Natural killer cell treated with Interleukin-12 subunit alpha and Interleukin-12 subunit beta and Interleukin-15 and Interleukin-18, amount 100 ng/mL, for 72 hours (primary cell): ENCODE measurements around the gene NUF2. TPM values are rescaled to one million over a fixed set of nuclear protein-coding genes. Genes with fewer than 3 reads are reported as not detected.
A peak's percentile ranks its signal among the peaks of the same experiment; 100 is the strongest.
"Not testable (repeated sequence)": the region's sequence is repeated elsewhere in the genome, so short reads cannot be mapped to it uniquely, and the experiment has no call there.

Source experiments
- ATAC-seq, 2 donors: fragments of 150-1000 bp; cut with Tn5 transposase in 1 of 2; sonication (Bioruptor Pico), chemical (Tn5 transposase) in 1 of 2; 2 replicates each; pipeline ENCODE4 v1.10.0; 2021
- DNase-seq: peaks from one replicate; pipeline ENCODE4 v3.0.0; 2022; ENCODE audit warnings: low spot score
- H3K27ac Mint-ChIP-seq, 2 donors: 1 replicate in 1 of 2; 2 replicates in 1 of 2; pipeline ENCODE4 v1.8.0; 2022; ENCODE audit warnings: mixed read lengths in 2 of 2, mild to moderate bottlenecking in 1 of 2, moderate library complexity in 1 of 2
- H3K27me3 Mint-ChIP-seq, 2 donors: 1 replicate in 1 of 2; 2 replicates in 1 of 2; pipeline ENCODE4 v1.8.0; 2022; ENCODE audit warnings: mixed read lengths in 2 of 2
- H3K36me3 Mint-ChIP-seq: one replicate; pipeline ENCODE4 v1.8.0; 2022; ENCODE audit warnings: mixed read lengths
- H3K4me1 Mint-ChIP-seq, 2 donors: 1 replicate in 1 of 2; 2 replicates in 1 of 2; pipeline ENCODE4 v1.8.0; 2022; ENCODE audit warnings: low read depth in 2 of 2, mixed read lengths in 2 of 2, mild to moderate bottlenecking in 1 of 2
- H3K4me3 Mint-ChIP-seq: one replicate; pipeline ENCODE4 v1.8.0; 2022; ENCODE audit warnings: mixed read lengths
- H3K9me3 Mint-ChIP-seq: 2 replicates; pipeline ENCODE4 v1.8.0; 2022; ENCODE audit warnings: mixed read lengths
- total RNA-seq, 2 donors: library from RNA; stranded (reverse); gene quantifications; one replicate each; pipeline ENCODE4 v1.2.3, GENCODE V29; 2022

NUF2 gene
- total RNA-seq, 2 donors from 2014 or later = 26.7 to 52.2 TPM

GRCh38 chr1:163303561-163303960, 18.2 kb upstream of the NUF2 start:
- H3K4me1 Mint-ChIP-seq = no peaks in the 10 kb centered on the region
- no peaks in the 10 kb centered on the region for H3K9me3 Mint-ChIP-seq
- H3K27me3 Mint-ChIP-seq = no peaks in the 10 kb centered on the region
- DNase-seq = no peak
- H3K4me3 Mint-ChIP-seq = no peak overlapping the region
- H3K27ac Mint-ChIP-seq = no peak overlapping the region
- no peak for ATAC-seq
- H3K36me3 Mint-ChIP-seq = peaks cover 11% of the 10 kb centered on the region

GRCh38 chr1:163305441-163305840, 16.3 kb upstream of the NUF2 start:
- ATAC-seq (no peak), DNase-seq (no peak)
- Mint-ChIP-seq H3K4me3 (no peak overlapping the region), H3K27ac (no peak overlapping the region), H3K9me3 (no peaks in the 10 kb centered on the region), H3K4me1 (no peaks in the 10 kb centered on the region), H3K27me3 (no peaks in the 10 kb centered on the region), H3K36me3 (peaks cover 11% of the 10 kb centered on the region)

GRCh38 chr1:163307479-163308171, 14.1 kb upstream of the NUF2 start:
- ATAC-seq (no peak), DNase-seq (no peak)
- H3K4me1 Mint-ChIP-seq = no peaks in the 10 kb centered on the region
- no peak overlapping the region for H3K27ac Mint-ChIP-seq
- H3K9me3 Mint-ChIP-seq = no peaks in the 10 kb centered on the region
- no peak overlapping the region for H3K4me3 Mint-ChIP-seq
- peaks cover 6% of the 10 kb centered on the region for H3K36me3 Mint-ChIP-seq
- no peaks in the 10 kb centered on the region for H3K27me3 Mint-ChIP-seq

GRCh38 chr1:163308811-163309210, 12.9 kb upstream of the NUF2 start:
- Mint-ChIP-seq H3K27ac (no peak overlapping the region), H3K4me1 (no peaks in the 10 kb centered on the region), H3K27me3 (no peaks in the 10 kb centered on the region), H3K4me3 (no peak overlapping the region), H3K9me3 (no peaks in the 10 kb centered on the region), H3K36me3 (peaks cover 4% of the 10 kb centered on the region)
- DNase-seq = no peak
- no peak for ATAC-seq

- no peaks in the 10 kb centered on the region for H3K27me3 Mint-ChIP-seq
- H3K36me3 Mint-ChIP-seq = no peaks in the 10 kb centered on the region
- ATAC-seq = no peak
- H3K9me3 Mint-ChIP-seq = no peaks in the 10 kb centered on the region
- H3K4me3 Mint-ChIP-seq = no peak overlapping the region
- H3K27ac Mint-ChIP-seq = no peak overlapping the region
- peaks cover 2 to 3% of the 10 kb centered on the region in 2 donors for H3K4me1 Mint-ChIP-seq
- no peak for DNase-seq
These were observed 5.9 kb upstream of the NUF2 start for GRCh38 chr1:163315773-163316374.

GRCh38 chr1:163320891-163321290, 863 bp upstream of the NUF2 start:
- peak overlapping the region; percentile 93 to 99 for H3K27ac Mint-ChIP-seq
- H3K36me3 Mint-ChIP-seq = no peaks in the 10 kb centered on the region
- ATAC-seq = no peak
- H3K9me3 Mint-ChIP-seq = no peaks in the 10 kb centered on the region
- H3K27me3 Mint-ChIP-seq = no peaks in the 10 kb centered on the region
- no peak for DNase-seq
- peaks cover 14 to 22% of the 10 kb centered on the region in 2 donors for H3K4me1 Mint-ChIP-seq
- peak overlapping the region; percentile 94 for H3K4me3 Mint-ChIP-seq

- not testable (repeated sequence) for H3K27ac Mint-ChIP-seq, H3K9me3 Mint-ChIP-seq, ATAC-seq, H3K27me3 Mint-ChIP-seq, DNase-seq, H3K36me3 Mint-ChIP-seq
- peak overlapping the region; percentile 94 for H3K4me3 Mint-ChIP-seq
- H3K4me1 Mint-ChIP-seq = peaks cover 14 to 22% of the 10 kb centered on the region in 2 donors
These were observed 1.6 kb downstream of the NUF2 start for GRCh38 chr1:163323339-163323738.

GRCh38 chr1:163331116-163331515, 9.4 kb downstream of the NUF2 start:
- H3K27me3 Mint-ChIP-seq = no peaks in the 10 kb centered on the region
- H3K36me3 Mint-ChIP-seq = peaks cover 45% of the 10 kb centered on the region
- DNase-seq = no peak
- H3K4me3 Mint-ChIP-seq = no peak overlapping the region
- ATAC-seq = no peak
- no peak overlapping the region for H3K27ac Mint-ChIP-seq
- H3K4me1 Mint-ChIP-seq = no peaks in the 10 kb centered on the region
- peaks cover 4% of the 10 kb centered on the region for H3K9me3 Mint-ChIP-seq

- no peaks in the 10 kb centered on the region for H3K4me1 Mint-ChIP-seq
- peaks cover 36% of the 10 kb centered on the region for H3K36me3 Mint-ChIP-seq
- H3K9me3 Mint-ChIP-seq = peaks cover 5% of the 10 kb centered on the region
- H3K27ac Mint-ChIP-seq = no peak overlapping the region
- no peaks in the 10 kb centered on the region for H3K27me3 Mint-ChIP-seq
- ATAC-seq (no peak), DNase-seq (no peak)
- no peak overlapping the region for H3K4me3 Mint-ChIP-seq
These were observed 13.5 kb downstream of the NUF2 start for GRCh38 chr1:163335216-163335615.

GRCh38 chr1:163337631-163338030, 15.9 kb downstream of the NUF2 start:
- Mint-ChIP-seq H3K27ac (no peak overlapping the region), H3K9me3 (peaks cover 3% of the 10 kb centered on the region), H3K36me3 (peaks cover 15% of the 10 kb centered on the region), H3K4me3 (no peak overlapping the region), H3K4me1 (no peaks in the 10 kb centered on the region), H3K27me3 (no peaks in the 10 kb centered on the region)
- DNase-seq = no peak
- ATAC-seq = no peak

GRCh38 chr1:163346326-163346870, 24.6 kb downstream of the NUF2 start:
- Mint-ChIP-seq H3K36me3 (peaks cover 12% of the 10 kb centered on the region), H3K27ac (no peak overlapping the region), H3K9me3 (no peaks in the 10 kb centered on the region), H3K27me3 (no peaks in the 10 kb centered on the region), H3K4me3 (no peak overlapping the region), H3K4me1 (no peaks in the 10 kb centered on the region)
- ATAC-seq = no peak
- no peak for DNase-seq

- no peaks in the 10 kb centered on the region for H3K9me3 Mint-ChIP-seq
- peaks cover 16% of the 10 kb centered on the region for H3K36me3 Mint-ChIP-seq
- DNase-seq = no peak
- H3K27me3 Mint-ChIP-seq = no peaks in the 10 kb centered on the region
- no peak for ATAC-seq
- no peaks in the 10 kb centered on the region for H3K4me1 Mint-ChIP-seq
- no peak overlapping the region for H3K27ac Mint-ChIP-seq
- no peak overlapping the region for H3K4me3 Mint-ChIP-seq
These were observed 25.4 kb downstream of the NUF2 start for GRCh38 chr1:163347106-163347505.

- ATAC-seq (no peak), DNase-seq (no peak)
- Mint-ChIP-seq H3K36me3 (peaks cover 12% of the 10 kb centered on the region), H3K27me3 (no peaks in the 10 kb centered on the region), H3K9me3 (no peaks in the 10 kb centered on the region), H3K27ac (no peak overlapping the region), H3K4me3 (no peak overlapping the region), H3K4me1 (no peaks in the 10 kb centered on the region)
These were observed 30.2 kb downstream of the NUF2 start for GRCh38 chr1:163351912-163352311.

GRCh38 chr1:163357378-163357777, 35.6 kb downstream of the NUF2 start:
- no peak overlapping the region for H3K27ac Mint-ChIP-seq
- DNase-seq = no peak
- peaks cover 3 to 6% of the 10 kb centered on the region in 2 donors for H3K4me1 Mint-ChIP-seq
- no peaks in the 10 kb centered on the region for H3K36me3 Mint-ChIP-seq
- H3K27me3 Mint-ChIP-seq = peaks cover 0 to 11% of the 10 kb centered on the region in 2 donors
- no peak overlapping the region for H3K4me3 Mint-ChIP-seq
- no peak for ATAC-seq
- no peaks in the 10 kb centered on the region for H3K9me3 Mint-ChIP-seq
